ENCODE data around the gene NEAT1. TPM values are rescaled to one million over a fixed set of nuclear protein-coding genes. Genes with fewer than 3 reads are reported as not detected.
A peak's percentile ranks its signal among the peaks of the same experiment; 100 is the strongest.

The NEAT1 gene
- total and polyA plus RNA-seq, 9 of the 15 experiments (the other 6 are each of a cell fraction or from before 2014, with no cell fraction given) = 20.1 to 389 (median 62.8) TPM

DNA sequence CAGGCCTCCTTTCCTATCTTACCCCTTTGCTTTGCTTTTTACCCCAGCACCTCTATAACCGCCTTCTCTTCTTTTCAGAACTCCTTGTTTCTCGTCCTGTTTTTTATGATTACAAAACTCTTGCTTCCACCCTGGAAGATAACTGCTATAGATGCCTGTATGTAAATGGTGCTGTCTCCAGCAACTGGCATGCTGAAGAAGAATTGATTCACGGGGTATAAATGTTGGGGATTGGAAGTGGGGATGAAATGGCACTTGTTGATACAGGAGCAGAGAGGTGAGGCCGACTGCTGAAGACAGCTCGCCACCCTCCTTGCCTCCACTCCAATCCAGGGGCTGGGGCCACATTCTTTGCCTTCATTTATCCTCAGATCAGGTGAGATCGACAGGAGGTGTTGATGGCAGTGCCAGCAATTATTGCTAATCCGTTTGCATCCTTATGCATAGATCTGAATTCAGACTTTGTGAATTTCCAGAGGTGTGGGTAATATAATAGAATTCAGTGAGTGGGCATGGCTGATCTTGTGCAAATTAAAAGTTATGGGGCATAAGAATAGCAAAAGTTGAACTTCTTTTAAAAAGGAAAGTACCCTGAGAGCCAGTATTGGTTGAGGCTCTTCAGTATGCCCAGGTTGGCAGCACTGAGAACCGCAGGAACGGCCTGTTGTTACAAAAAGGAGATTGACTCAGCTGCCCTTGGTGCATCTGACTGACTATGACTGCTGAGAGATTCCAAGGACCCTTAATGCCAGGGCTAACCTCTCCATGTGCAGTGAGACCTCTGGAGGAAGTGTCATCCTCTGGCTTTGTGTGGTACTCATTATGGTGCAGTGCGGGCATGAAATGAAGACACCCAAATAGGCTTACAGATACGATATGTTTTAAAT lies 5.3 kb downstream of the NEAT1 start (continued):
- TF ChIP-seq, protein P1, sequence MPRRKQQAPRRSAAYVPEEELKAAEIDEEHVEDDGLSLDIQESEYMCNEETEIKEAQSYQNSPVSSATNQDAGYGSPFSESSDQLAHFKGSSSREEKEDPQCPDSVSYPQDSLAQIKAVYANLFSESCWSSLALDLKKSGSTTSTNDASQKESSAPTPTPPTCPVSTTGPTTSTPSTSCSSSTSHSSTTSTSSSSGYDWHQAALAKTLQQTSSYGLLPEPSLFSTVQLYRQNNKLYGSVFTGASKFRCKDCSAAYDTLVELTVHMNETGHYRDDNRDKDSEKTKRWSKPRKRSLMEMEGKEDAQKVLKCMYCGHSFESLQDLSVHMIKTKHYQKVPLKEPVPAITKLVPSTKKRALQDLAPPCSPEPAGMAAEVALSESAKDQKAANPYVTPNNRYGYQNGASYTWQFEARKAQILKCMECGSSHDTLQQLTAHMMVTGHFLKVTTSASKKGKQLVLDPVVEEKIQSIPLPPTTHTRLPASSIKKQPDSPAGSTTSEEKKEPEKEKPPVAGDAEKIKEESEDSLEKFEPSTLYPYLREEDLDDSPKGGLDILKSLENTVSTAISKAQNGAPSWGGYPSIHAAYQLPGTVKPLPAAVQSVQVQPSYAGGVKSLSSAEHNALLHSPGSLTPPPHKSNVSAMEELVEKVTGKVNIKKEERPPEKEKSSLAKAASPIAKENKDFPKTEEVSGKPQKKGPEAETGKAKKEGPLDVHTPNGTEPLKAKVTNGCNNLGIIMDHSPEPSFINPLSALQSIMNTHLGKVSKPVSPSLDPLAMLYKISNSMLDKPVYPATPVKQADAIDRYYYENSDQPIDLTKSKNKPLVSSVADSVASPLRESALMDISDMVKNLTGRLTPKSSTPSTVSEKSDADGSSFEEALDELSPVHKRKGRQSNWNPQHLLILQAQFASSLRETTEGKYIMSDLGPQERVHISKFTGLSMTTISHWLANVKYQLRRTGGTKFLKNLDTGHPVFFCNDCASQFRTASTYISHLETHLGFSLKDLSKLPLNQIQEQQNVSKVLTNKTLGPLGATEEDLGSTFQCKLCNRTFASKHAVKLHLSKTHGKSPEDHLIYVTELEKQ (CRISPR knock-in tag; IDR thresholded peaks at IDR 0.05) = no peak
- TF ChIP-seq DDX20 (tag; IDR thresholded peaks at IDR 0.05; ENCODE audit: low read depth) (no peak), FOXK1 (CRISPR knock-in tag; IDR thresholded peaks at IDR 0.05; ENCODE audit: borderline replicate concordance) (no peak; the same call in 1 of the 2 replicates), CCNT2 (IDR thresholded peaks at IDR 0.05; ENCODE audit: borderline replicate concordance, extremely low read depth, insufficient read length, low read depth, low read length) (no peak), ZNF778 (CRISPR knock-in tag; IDR thresholded peaks at IDR 0.05) (no peak), STAT5A (IDR thresholded peaks at IDR 0.05; ENCODE audit: borderline replicate concordance, low read length) (peak; percentile 34; the same call in 1 of the 2 replicates), FOSL1 (tag; conservative IDR thresholded peaks at IDR 0.05) (no peak), ARID2 (IDR thresholded peaks at IDR 0.05) (no peak; the same call in 1 of the 2 replicates), LARP7 (IDR thresholded peaks at IDR 0.05) (no peak), TRIM25 (IDR thresholded peaks at IDR 0.05; ENCODE audit: borderline replicate concordance) (no peak), PURB (CRISPR knock-in tag; IDR thresholded peaks at IDR 0.05; ENCODE audit: low read depth) (no peak), MBD2 (IDR thresholded peaks at IDR 0.05; ENCODE audit: borderline replicate concordance, low read depth) (no peak), ERF (CRISPR knock-in tag; IDR thresholded peaks at IDR 0.05) (peak; percentile 97), MIER1 (IDR thresholded peaks at IDR 0.05; ENCODE audit: low read depth) (no peak)
- TF ChIP-seq, protein P2, sequence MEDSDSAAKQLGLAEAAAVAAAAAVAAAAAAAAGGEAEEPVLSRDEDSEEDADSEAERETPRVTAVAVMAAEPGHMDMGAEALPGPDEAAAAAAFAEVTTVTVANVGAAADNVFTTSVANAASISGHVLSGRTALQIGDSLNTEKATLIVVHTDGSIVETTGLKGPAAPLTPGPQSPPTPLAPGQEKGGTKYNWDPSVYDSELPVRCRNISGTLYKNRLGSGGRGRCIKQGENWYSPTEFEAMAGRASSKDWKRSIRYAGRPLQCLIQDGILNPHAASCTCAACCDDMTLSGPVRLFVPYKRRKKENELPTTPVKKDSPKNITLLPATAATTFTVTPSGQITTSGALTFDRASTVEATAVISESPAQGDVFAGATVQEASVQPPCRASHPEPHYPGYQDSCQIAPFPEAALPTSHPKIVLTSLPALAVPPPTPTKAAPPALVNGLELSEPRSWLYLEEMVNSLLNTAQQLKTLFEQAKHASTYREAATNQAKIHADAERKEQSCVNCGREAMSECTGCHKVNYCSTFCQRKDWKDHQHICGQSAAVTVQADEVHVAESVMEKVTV (CRISPR knock-in tag; IDR thresholded peaks at IDR 0.05) = no peak
- TF ChIP-seq, protein P3, sequence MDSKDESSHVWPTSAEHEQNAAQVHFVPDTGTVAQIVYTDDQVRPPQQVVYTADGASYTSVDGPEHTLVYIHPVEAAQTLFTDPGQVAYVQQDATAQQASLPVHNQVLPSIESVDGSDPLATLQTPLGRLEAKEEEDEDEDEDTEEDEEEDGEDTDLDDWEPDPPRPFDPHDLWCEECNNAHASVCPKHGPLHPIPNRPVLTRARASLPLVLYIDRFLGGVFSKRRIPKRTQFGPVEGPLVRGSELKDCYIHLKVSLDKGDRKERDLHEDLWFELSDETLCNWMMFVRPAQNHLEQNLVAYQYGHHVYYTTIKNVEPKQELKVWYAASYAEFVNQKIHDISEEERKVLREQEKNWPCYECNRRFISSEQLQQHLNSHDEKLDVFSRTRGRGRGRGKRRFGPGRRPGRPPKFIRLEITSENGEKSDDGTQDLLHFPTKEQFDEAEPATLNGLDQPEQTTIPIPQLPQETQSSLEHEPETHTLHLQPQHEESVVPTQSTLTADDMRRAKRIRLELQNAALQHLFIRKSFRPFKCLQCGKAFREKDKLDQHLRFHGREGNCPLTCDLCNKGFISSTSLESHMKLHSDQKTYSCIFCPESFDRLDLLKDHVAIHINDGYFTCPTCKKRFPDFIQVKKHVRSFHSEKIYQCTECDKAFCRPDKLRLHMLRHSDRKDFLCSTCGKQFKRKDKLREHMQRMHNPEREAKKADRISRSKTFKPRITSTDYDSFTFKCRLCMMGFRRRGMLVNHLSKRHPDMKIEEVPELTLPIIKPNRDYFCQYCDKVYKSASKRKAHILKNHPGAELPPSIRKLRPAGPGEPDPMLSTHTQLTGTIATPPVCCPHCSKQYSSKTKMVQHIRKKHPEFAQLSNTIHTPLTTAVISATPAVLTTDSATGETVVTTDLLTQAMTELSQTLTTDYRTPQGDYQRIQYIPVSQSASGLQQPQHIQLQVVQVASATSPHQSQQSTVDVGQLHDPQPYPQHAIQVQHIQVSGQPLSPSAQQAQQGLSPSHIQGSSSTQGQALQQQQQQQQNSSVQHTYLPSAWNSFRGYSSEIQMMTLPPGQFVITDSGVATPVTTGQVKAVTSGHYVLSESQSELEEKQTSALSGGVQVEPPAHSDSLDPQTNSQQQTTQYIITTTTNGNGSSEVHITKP (IDR thresholded peaks at IDR 0.05; ENCODE audit: partially characterized antibody) = no peak

All from K562 (cell line).